ENCODE data around the gene KIF25. TPM values are rescaled to one million over a fixed set of nuclear protein-coding genes. Genes with fewer than 3 reads are reported as not detected.

KIF25 gene
- polyA plus RNA-seq, 1 donor from 2014 or later, result not detected

GRCh38 chr6:168038576-168039140 is 41.2 kb downstream of the KIF25 start:
- Histone ChIP-seq H3K9me2 (ENCODE audit: insufficient read depth, low read length) (no peaks in the 10 kb centered on the region), H3K36me3 (ENCODE audit: insufficient read depth, low read length) (no peaks in the 10 kb centered on the region), H3K9me3 (ENCODE audit: low read length) (peaks cover 12% of the 10 kb centered on the region), H3K27ac (ENCODE audit: low read length) (no peak overlapping the region), H3K9ac (ENCODE audit: low read length) (no peak overlapping the region), H3K4me3 (ENCODE audit: low read length) (no peak overlapping the region), H2AFZ (ENCODE audit: low read depth, low read length) (no peak overlapping the region), H3F3A (ENCODE audit: insufficient read depth, low read length, poor library complexity, severe bottlenecking) (no peaks in the 10 kb centered on the region), H3K4me2 (ENCODE audit: low read length) (no peak overlapping the region), H3K27me3 (ENCODE audit: insufficient read depth, low read depth, low read length) (no peaks in the 10 kb centered on the region), H4K20me1 (ENCODE audit: insufficient read depth) (no peaks in the 10 kb centered on the region), H3K79me2 (replicated peaks; ENCODE audit: insufficient read depth, low read length) (no peaks in the 10 kb centered on the region)
- TF ChIP-seq EP300 (conservative IDR thresholded peaks at IDR 0.05; ENCODE audit: poor library complexity, severe bottlenecking), result no peak
- no peak for TF ChIP-seq REST (IDR thresholded peaks at IDR 0.05; ENCODE audit: borderline replicate concordance)
- TF ChIP-seq TAF1 (IDR thresholded peaks at IDR 0.05; ENCODE audit: low read depth), result no peak
- TF ChIP-seq SMC3 (conservative IDR thresholded peaks at IDR 0.05; ENCODE audit: poor library complexity), result no peak
- no peak for TF ChIP-seq RAD21 (conservative IDR thresholded peaks at IDR 0.05)
- TF ChIP-seq POLR2AphosphoS5 (IDR thresholded peaks at IDR 0.05), result no peak
- no peak for TF ChIP-seq CTCF (IDR thresholded peaks at IDR 0.05; ENCODE audit: poor library complexity, severe bottlenecking)
- TF ChIP-seq MXI1 (conservative IDR thresholded peaks at IDR 0.05; ENCODE audit: poor library complexity, severe bottlenecking), result no peak
- no peak for TF ChIP-seq EZH2 (IDR thresholded peaks at IDR 0.05; ENCODE audit: borderline replicate concordance, insufficient read depth, low read length, poor library complexity, severe bottlenecking)

GRCh38 chr6:168039301-168039700 is 41.8 kb downstream of the KIF25 start:
- no peak for TF ChIP-seq EZH2 (IDR thresholded peaks at IDR 0.05; ENCODE audit: borderline replicate concordance, insufficient read depth, low read length, poor library complexity, severe bottlenecking)
- no peak for TF ChIP-seq MXI1 (conservative IDR thresholded peaks at IDR 0.05; ENCODE audit: poor library complexity, severe bottlenecking)
- TF ChIP-seq CTCF (IDR thresholded peaks at IDR 0.05; ENCODE audit: poor library complexity, severe bottlenecking), result no peak
- TF ChIP-seq SMC3 (conservative IDR thresholded peaks at IDR 0.05; ENCODE audit: poor library complexity), result no peak
- TF ChIP-seq REST (IDR thresholded peaks at IDR 0.05; ENCODE audit: borderline replicate concordance), result no peak
- TF ChIP-seq POLR2AphosphoS5 (IDR thresholded peaks at IDR 0.05), result no peak
- no peak for TF ChIP-seq TAF1 (IDR thresholded peaks at IDR 0.05; ENCODE audit: low read depth)
- TF ChIP-seq RAD21 (conservative IDR thresholded peaks at IDR 0.05), result no peak
- H3K9ac ChIP-seq (ENCODE audit: low read length), result no peak overlapping the region
- H3F3A ChIP-seq (ENCODE audit: insufficient read depth, low read length, poor library complexity, severe bottlenecking), result no peaks in the 10 kb centered on the region
- H3K36me3 ChIP-seq (ENCODE audit: insufficient read depth, low read length), result no peaks in the 10 kb centered on the region
- no peak overlapping the region for H3K27ac ChIP-seq (ENCODE audit: low read length)
- no peaks in the 10 kb centered on the region for H4K20me1 ChIP-seq (ENCODE audit: insufficient read depth)
- H3K79me2 ChIP-seq (replicated peaks; ENCODE audit: insufficient read depth, low read length), result no peaks in the 10 kb centered on the region
- no peak overlapping the region for H3K4me2 ChIP-seq (ENCODE audit: low read length)
- peaks cover 12% of the 10 kb centered on the region for H3K9me3 ChIP-seq (ENCODE audit: low read length)
- H3K27me3 ChIP-seq (ENCODE audit: insufficient read depth, low read depth, low read length), result no peaks in the 10 kb centered on the region
- H3K9me2 ChIP-seq (ENCODE audit: insufficient read depth, low read length), result no peaks in the 10 kb centered on the region
- no peak overlapping the region for H2AFZ ChIP-seq (ENCODE audit: low read depth, low read length)
- H3K4me3 ChIP-seq (ENCODE audit: low read length), result no peak overlapping the region
